Raji (cell line): ENCODE results near the gene SLC17A6.

Source experiments
- POLR2A ChIP-seq: IDR thresholded peaks from 2 replicates; pipeline ENCODE4 v1.6.1; 2011; ENCODE audit warnings: low read depth, low read length, control low read depth; ENCODE audit not compliant: insufficient read depth

The SLC17A6 gene

GRCh38 chr11:22337596-22338485 lies at the start of gene SLC17A6:
Gene SLC17A6 (plus strand): TSS chr11:22338381. CDS start chr11:22338534, 153 bp downstream.
- no peak for TF ChIP-seq POLR2A

GRCh38 chr11:22302368-22302767 lies 35.8 kb upstream of the SLC17A6 start:
- TF ChIP-seq POLR2A, result no peak

- no peak for TF ChIP-seq POLR2A
Measured at GRCh38 chr11:22304337-22304961, 33.7 kb upstream of the SLC17A6 start.

- TF ChIP-seq POLR2A, result no peak
Measured at GRCh38 chr11:22317656-22318055, 20.5 kb upstream of the SLC17A6 start.

GRCh38 chr11:22331771-22332170 lies 6.4 kb upstream of the SLC17A6 start:
- no peak for TF ChIP-seq POLR2A

GRCh38 chr11:22336587-22336986 lies 1.6 kb upstream of the SLC17A6 start:
- TF ChIP-seq POLR2A, result no peak

- TF ChIP-seq POLR2A, result no peak
Measured at GRCh38 chr11:22339611-22340010, 1.4 kb downstream of the SLC17A6 start.

GRCh38 chr11:22340235-22340634 lies 2.1 kb downstream of the SLC17A6 start:
- no peak for TF ChIP-seq POLR2A

GRCh38 chr11:22340701-22341587 lies 2.8 kb downstream of the SLC17A6 start:
- TF ChIP-seq POLR2A, result no peak

- no peak for TF ChIP-seq POLR2A
Measured at GRCh38 chr11:22341588-22341931, 3.4 kb downstream of the SLC17A6 start.

GRCh38 chr11:22342211-22343031 lies 4.2 kb downstream of the SLC17A6 start:
- TF ChIP-seq POLR2A, result no peak

- no peak for TF ChIP-seq POLR2A
Measured at GRCh38 chr11:22343032-22343324, 4.8 kb downstream of the SLC17A6 start.

GRCh38 chr11:22343371-22344032 lies 5.3 kb downstream of the SLC17A6 start:
- no peak for TF ChIP-seq POLR2A

- TF ChIP-seq POLR2A, result no peak
Measured at GRCh38 chr11:22344081-22344480, 5.9 kb downstream of the SLC17A6 start.

- TF ChIP-seq POLR2A, result no peak
Measured at GRCh38 chr11:22346282-22346681, 8.1 kb downstream of the SLC17A6 start.
